Keratinocyte (primary cell): Measurements from ENCODE around the gene ACACB.

Experiments used
- EZH2 ChIP-seq: IDR thresholded peaks from one replicate; pipeline ENCODE4 v1.6.1; 2012; ENCODE audit warnings: inconsistent platforms, mild to moderate bottlenecking, low read length, moderate library complexity
- TF ChIP-seq, protein P1 (sequence below), 3 experiments: IDR thresholded peaks in 1 of 3; conservative IDR thresholded peaks in 1 of 3; optimal IDR thresholded peaks in 1 of 3; 2 replicates in 2 of 3; 3 replicates in 1 of 3; pipeline versions ENCODE3 to v1.5.1; 2011; ENCODE audit warnings: low read length in 3 of 3, mild to moderate bottlenecking in 3 of 3, moderate library complexity in 2 of 3, control low read depth in 1 of 3, inconsistent platforms in 1 of 3; ENCODE audit not compliant: insufficient read depth in 2 of 3; ENCODE audit errors: extremely low read depth in 1 of 3

DNA sequence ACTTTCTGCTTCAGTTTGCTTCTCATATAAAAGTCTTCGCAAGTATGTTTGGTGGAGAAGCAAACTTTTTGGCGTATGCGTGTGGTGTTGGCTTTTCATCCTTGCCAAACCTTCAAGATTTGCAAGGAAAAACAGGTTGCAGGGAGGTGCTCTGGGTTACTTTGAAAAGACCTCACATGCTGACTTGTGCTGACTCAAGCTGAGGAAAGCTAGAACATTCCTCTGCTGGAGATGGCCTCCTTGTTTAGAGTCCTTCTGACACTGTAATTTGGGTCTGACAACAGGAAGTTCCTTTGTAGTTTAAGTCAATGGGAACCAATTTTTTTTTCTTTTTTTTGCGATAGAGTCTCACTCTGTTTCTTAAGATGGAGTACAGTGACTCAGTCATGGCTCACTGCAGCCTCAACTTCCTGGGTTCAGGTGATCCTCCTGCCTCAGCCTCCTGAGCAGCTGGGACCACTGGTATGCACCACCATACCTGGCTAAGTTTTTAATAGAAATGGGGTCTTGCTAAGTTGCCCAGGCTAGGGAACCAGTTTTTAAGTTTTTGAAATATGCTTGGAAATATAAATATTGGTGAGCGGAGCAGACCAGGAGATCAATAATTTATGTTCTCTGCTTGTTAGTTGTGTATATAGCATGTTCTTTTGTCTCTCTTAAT, 2.6 kb upstream of the ACACB start:
- TF ChIP-seq, protein P1, sequence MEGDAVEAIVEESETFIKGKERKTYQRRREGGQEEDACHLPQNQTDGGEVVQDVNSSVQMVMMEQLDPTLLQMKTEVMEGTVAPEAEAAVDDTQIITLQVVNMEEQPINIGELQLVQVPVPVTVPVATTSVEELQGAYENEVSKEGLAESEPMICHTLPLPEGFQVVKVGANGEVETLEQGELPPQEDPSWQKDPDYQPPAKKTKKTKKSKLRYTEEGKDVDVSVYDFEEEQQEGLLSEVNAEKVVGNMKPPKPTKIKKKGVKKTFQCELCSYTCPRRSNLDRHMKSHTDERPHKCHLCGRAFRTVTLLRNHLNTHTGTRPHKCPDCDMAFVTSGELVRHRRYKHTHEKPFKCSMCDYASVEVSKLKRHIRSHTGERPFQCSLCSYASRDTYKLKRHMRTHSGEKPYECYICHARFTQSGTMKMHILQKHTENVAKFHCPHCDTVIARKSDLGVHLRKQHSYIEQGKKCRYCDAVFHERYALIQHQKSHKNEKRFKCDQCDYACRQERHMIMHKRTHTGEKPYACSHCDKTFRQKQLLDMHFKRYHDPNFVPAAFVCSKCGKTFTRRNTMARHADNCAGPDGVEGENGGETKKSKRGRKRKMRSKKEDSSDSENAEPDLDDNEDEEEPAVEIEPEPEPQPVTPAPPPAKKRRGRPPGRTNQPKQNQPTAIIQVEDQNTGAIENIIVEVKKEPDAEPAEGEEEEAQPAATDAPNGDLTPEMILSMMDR (optimal IDR thresholded peaks at IDR 0.05 in 1 of 3, IDR thresholded peaks at IDR 0.05 in 1 of 3, conservative IDR thresholded peaks at IDR 0.05 in 1 of 3; ENCODE audit: extremely low read depth in 1 of 3, insufficient read depth in 2 of 3, low read length in 3 of 3), result no peak
- no peak for TF ChIP-seq EZH2
